ENCODE data around the gene NSUN2.
"Not testable (repeated sequence)": the region's sequence is repeated elsewhere in the genome, so short reads cannot be mapped to it uniquely, and the experiment has no call there.

The NSUN2 gene

GRCh38 chr5:6632888-6633468 lies at the start of gene NSUN2, which contains the start of gene SRD5A1:
Gene NSUN2 (minus strand): TSS chr5:6633044. CDS start chr5:6632979, 65 bp downstream.
Gene SRD5A1 (plus strand): TSS chr5:6633440. CDS start chr5:6633577, 137 bp downstream.
- H3K27me3 ChIP-seq (ENCODE audit: insufficient read depth, low read length), result no peaks in the 10 kb centered on the region

DNA sequence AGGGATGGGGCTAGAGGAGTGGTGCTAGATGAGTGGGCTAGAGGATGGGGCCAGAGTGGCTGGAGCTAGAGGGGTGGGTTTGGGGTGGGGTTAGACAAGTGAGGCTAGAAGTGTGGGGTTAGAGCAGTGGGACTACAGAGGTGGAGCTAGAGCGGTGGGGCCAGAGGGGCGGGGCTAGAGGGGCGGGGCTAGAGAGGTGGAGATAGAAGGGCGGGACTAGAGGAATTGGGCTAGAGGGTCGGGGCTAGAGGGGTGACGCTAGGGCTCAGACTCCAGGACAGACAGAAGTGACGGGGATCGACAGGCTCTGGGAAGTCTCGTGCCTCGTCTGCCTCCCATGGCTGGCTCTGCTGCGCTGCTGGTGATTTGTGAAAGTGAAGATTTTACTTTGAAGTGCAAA lies 49.4 kb upstream of the NSUN2 start:
- Histone ChIP-seq H3K4me1 (ENCODE audit: insufficient read depth, low read length) (no peaks in the 10 kb centered on the region), H3K9ac (ENCODE audit: low read depth, low read length) (no peak overlapping the region), H3K36me3 (ENCODE audit: insufficient read depth, low read depth, low read length) (no peaks in the 10 kb centered on the region), H3K4me3 (ENCODE audit: low read length) (no peak overlapping the region), H3K9me3 (ENCODE audit: insufficient read depth, low read depth, low read length) (no peaks in the 10 kb centered on the region), H3K27ac (ENCODE audit: low read length) (no peak overlapping the region), H3K27me3 (ENCODE audit: insufficient read depth, low read length) (peaks cover 21% of the 10 kb centered on the region)

More at GRCh38 chr5:6632888-6633468, at the start of gene NSUN2, which contains the start of gene SRD5A1:
- peaks cover 8% of the 10 kb centered on the region for H3K4me1 ChIP-seq (ENCODE audit: insufficient read depth, low read length)
- peaks cover 38% of the 10 kb centered on the region for H3K36me3 ChIP-seq (ENCODE audit: insufficient read depth, low read depth, low read length)
- no peaks in the 10 kb centered on the region for H3K9me3 ChIP-seq (ENCODE audit: insufficient read depth, low read depth, low read length)
- H3K27ac ChIP-seq (ENCODE audit: low read length), result peak within 1 kb of the TSS; percentile 64
- peak within 1 kb of the TSS; percentile 91 for H3K9ac ChIP-seq (ENCODE audit: low read depth, low read length)
- H3K4me3 ChIP-seq (ENCODE audit: low read length), result peak within 1 kb of the TSS; percentile 91

DNA sequence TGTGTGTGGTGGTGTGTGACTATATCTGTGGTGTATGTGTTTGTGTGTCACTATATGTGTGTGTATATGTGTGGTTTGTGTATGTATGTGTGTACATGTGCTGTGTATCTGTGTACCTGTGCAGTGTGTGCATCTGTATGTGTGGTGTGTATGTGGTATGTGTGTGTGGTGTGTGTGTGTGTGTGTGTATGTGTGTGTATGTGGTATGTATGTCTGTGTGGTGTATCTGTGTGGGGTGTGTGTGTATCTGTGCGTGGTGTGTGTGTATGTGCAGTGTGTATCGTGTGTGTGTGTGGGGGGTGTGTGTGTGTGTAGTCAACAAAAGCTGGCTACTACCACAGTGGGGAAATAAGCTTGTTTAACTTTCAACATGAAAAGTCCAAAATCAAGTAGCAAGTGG lies 48.8 kb upstream of the NSUN2 start:
- Histone ChIP-seq H3K36me3 (ENCODE audit: insufficient read depth, low read depth, low read length) (no peaks in the 10 kb centered on the region), H3K4me3 (ENCODE audit: low read length) (no peak overlapping the region), H3K27me3 (ENCODE audit: insufficient read depth, low read length) (peaks cover 20% of the 10 kb centered on the region; the same call in 1 of the 2 replicates), H3K9me3 (ENCODE audit: insufficient read depth, low read depth, low read length) (peaks cover under 1% of the 10 kb centered on the region; the same call in 1 of the 2 replicates), H3K4me1 (ENCODE audit: insufficient read depth, low read length) (no peaks in the 10 kb centered on the region), H3K9ac (ENCODE audit: low read depth, low read length) (no peak overlapping the region), H3K27ac (ENCODE audit: low read length) (no peak overlapping the region)

DNA sequence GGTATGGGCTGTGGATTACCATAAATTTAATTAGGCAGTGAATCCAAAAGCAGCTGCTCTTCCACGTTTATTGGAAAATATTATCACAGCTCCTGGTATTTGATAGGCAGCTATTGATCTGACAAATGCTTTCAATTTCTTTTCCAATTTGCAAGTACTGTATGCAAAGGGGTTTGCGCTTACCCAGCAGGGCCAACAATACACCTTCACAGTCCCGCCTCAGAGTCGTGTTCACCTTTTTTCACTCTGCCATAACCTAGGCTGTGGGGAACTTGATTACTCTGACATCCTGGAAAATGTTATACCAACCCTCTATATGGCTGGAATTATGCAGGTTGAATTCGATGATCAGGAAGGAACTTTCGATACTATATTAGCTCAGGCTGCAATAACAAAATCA lies 48.1 kb upstream of the NSUN2 start:
- Histone ChIP-seq H3K9ac (ENCODE audit: low read depth, low read length) (no peak overlapping the region), H3K4me3 (ENCODE audit: low read length) (no peak overlapping the region)

DNA sequence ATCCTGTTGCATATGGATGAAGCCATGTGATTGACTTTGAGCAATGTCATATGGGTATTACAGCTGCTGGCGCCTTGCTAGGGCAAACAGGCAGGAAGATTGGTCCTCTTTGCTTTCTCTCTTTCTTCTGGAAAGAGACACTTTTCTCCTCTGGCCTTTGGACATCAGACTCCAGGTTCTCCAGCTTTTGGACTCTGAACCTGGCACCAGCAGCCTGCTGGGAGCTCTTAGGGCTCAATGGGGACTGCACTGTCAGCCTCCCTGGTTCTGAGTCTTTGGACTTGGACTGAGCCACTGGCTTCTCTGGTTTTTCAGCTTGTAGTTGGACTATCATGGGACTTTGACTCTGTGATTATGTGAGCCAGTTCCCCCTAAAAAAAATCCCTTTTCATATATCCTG lies 45.5 kb upstream of the NSUN2 start:
- Histone ChIP-seq H3K27me3 (ENCODE audit: insufficient read depth, low read length) (no peaks in the 10 kb centered on the region), H3K27ac (ENCODE audit: low read length) (no peak overlapping the region), H3K9ac (ENCODE audit: low read depth, low read length) (no peak overlapping the region), H3K36me3 (ENCODE audit: insufficient read depth, low read depth, low read length) (peaks cover 4% of the 10 kb centered on the region; the same call in 1 of the 2 replicates), H3K9me3 (ENCODE audit: insufficient read depth, low read depth, low read length) (peaks cover 8% of the 10 kb centered on the region), H3K4me1 (ENCODE audit: insufficient read depth, low read length) (no peaks in the 10 kb centered on the region), H3K4me3 (ENCODE audit: low read length) (no peak overlapping the region)

More for the DNA sequence above, 48.1 kb upstream of the NSUN2 start:
- Histone ChIP-seq H3K4me1 (ENCODE audit: insufficient read depth, low read length) (no peaks in the 10 kb centered on the region), H3K27ac (ENCODE audit: low read length) (no peak overlapping the region), H3K27me3 (ENCODE audit: insufficient read depth, low read length) (peaks cover 15% of the 10 kb centered on the region; the same call in 1 of the 2 replicates), H3K9me3 (ENCODE audit: insufficient read depth, low read depth, low read length) (peaks cover 4% of the 10 kb centered on the region; the same call in 1 of the 2 replicates), H3K36me3 (ENCODE audit: insufficient read depth, low read depth, low read length) (no peaks in the 10 kb centered on the region)

DNA sequence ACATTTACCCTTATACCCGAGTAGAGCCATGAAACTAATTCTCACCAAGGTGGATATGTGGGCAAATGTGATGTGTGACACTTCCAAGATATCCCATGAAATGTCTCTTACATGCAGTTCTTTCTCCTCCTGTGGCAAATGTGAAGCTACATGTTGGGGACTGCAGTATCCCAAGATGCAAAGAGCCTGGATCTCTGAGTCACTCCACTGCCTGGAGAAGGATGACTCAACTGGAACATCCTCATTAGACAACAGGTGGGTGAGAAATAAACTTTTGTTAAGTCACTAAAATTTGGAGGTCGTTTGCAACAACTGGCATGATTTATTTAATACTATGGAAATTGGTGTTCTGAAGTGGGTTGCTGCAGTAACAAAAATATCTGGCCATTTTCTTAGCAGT lies 43.9 kb upstream of the NSUN2 start:
- H3K4me3 ChIP-seq (ENCODE audit: low read length), result no peak overlapping the region
- peaks cover 11% of the 10 kb centered on the region; the same call in 1 of the 2 replicates for H3K36me3 ChIP-seq (ENCODE audit: insufficient read depth, low read depth, low read length)
- no peak overlapping the region for H3K9ac ChIP-seq (ENCODE audit: low read depth, low read length)
- H3K27ac ChIP-seq (ENCODE audit: low read length), result no peak overlapping the region
- H3K9me3 ChIP-seq (ENCODE audit: insufficient read depth, low read depth, low read length), result peaks cover 14% of the 10 kb centered on the region
- no peaks in the 10 kb centered on the region for H3K27me3 ChIP-seq (ENCODE audit: insufficient read depth, low read length)
- H3K4me1 ChIP-seq (ENCODE audit: insufficient read depth, low read length), result no peaks in the 10 kb centered on the region

GRCh38 chr5:6675784-6676491 lies 43.1 kb upstream of the NSUN2 start:
- H3K4me3 ChIP-seq (ENCODE audit: low read length), result no peak overlapping the region
- no peaks in the 10 kb centered on the region for H3K4me1 ChIP-seq (ENCODE audit: insufficient read depth, low read length)
- no peaks in the 10 kb centered on the region for H3K27me3 ChIP-seq (ENCODE audit: insufficient read depth, low read length)
- H3K27ac ChIP-seq (ENCODE audit: low read length), result no peak overlapping the region
- H3K9me3 ChIP-seq (ENCODE audit: insufficient read depth, low read depth, low read length), result peaks cover 14% of the 10 kb centered on the region
- peaks cover 11% of the 10 kb centered on the region; the same call in 1 of the 2 replicates for H3K36me3 ChIP-seq (ENCODE audit: insufficient read depth, low read depth, low read length)
- no peak overlapping the region for H3K9ac ChIP-seq (ENCODE audit: low read depth, low read length)

DNA sequence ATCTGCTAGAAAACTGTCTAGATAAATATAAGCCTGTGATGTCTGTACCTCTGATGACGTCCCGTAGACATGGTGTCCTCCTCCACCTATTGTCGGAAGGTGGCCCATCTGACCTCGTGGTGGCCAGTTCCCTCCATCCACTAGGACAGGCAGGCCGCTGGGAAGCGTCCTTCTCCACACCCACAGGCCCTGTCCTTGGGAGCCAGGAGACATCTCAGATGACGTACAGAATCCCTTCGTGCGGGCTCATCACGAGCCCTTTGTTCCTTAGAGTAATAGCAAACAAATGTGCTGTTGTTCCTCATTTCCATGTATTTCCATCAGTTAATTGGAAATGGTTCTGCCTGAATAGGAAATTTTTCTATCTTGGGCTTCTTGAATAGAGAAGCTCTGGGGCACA lies 42.0 kb upstream of the NSUN2 start:
- Histone ChIP-seq H3K4me1 (ENCODE audit: insufficient read depth, low read length) (no peaks in the 10 kb centered on the region), H3K27ac (ENCODE audit: low read length) (no peak overlapping the region), H3K4me3 (ENCODE audit: low read length) (no peak overlapping the region), H3K36me3 (ENCODE audit: insufficient read depth, low read depth, low read length) (peaks cover 16% of the 10 kb centered on the region; the same call in 1 of the 2 replicates), H3K9me3 (ENCODE audit: insufficient read depth, low read depth, low read length) (peaks cover 14% of the 10 kb centered on the region), H3K27me3 (ENCODE audit: insufficient read depth, low read length) (no peaks in the 10 kb centered on the region), H3K9ac (ENCODE audit: low read depth, low read length) (no peak overlapping the region)

GRCh38 chr5:6674421-6674820 lies 41.6 kb upstream of the NSUN2 start:
- H3K9me3 ChIP-seq (ENCODE audit: insufficient read depth, low read depth, low read length), result peaks cover 14% of the 10 kb centered on the region
- no peaks in the 10 kb centered on the region for H3K4me1 ChIP-seq (ENCODE audit: insufficient read depth, low read length)
- no peaks in the 10 kb centered on the region for H3K27me3 ChIP-seq (ENCODE audit: insufficient read depth, low read length)
- H3K9ac ChIP-seq (ENCODE audit: low read depth, low read length), result no peak overlapping the region
- H3K36me3 ChIP-seq (ENCODE audit: insufficient read depth, low read depth, low read length), result peaks cover 19% of the 10 kb centered on the region; the same call in 1 of the 2 replicates
- H3K4me3 ChIP-seq (ENCODE audit: low read length), result no peak overlapping the region
- no peak overlapping the region for H3K27ac ChIP-seq (ENCODE audit: low read length)

DNA sequence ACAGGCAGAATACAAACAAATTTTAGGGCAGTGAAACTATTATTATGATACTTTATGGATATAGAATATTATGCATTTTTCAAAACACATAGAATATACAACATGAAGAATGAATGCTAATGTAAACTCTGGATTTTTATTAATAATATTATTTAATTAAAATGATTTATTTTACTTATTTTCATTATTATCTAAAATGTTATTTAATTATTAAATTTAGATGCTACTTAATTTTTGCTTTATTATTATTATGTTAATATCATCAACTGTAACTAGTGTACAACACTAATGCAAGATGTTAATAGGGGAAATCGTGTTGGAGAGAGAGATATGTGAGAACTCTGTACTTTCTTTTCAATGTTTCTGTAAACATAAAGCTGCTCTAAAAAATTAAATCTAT lies 41.1 kb upstream of the NSUN2 start:
- H3K4me3 ChIP-seq (ENCODE audit: low read length), result no peak overlapping the region

GRCh38 chr5:6673031-6673430 lies 40.2 kb upstream of the NSUN2 start:
- Histone ChIP-seq H3K27me3 (ENCODE audit: insufficient read depth, low read length) (no peaks in the 10 kb centered on the region), H3K4me3 (ENCODE audit: low read length) (no peak overlapping the region), H3K9me3 (ENCODE audit: insufficient read depth, low read depth, low read length) (peaks cover 14% of the 10 kb centered on the region), H3K4me1 (ENCODE audit: insufficient read depth, low read length) (no peaks in the 10 kb centered on the region), H3K9ac (ENCODE audit: low read depth, low read length) (no peak overlapping the region), H3K27ac (ENCODE audit: low read length) (no peak overlapping the region), H3K36me3 (ENCODE audit: insufficient read depth, low read depth, low read length) (peaks cover 19% of the 10 kb centered on the region; the same call in 1 of the 2 replicates)

More for the DNA sequence above, 41.1 kb upstream of the NSUN2 start:
- no peak overlapping the region for H3K9ac ChIP-seq (ENCODE audit: low read depth, low read length)
- H3K27ac ChIP-seq (ENCODE audit: low read length), result no peak overlapping the region
- no peaks in the 10 kb centered on the region for H3K4me1 ChIP-seq (ENCODE audit: insufficient read depth, low read length)
- H3K36me3 ChIP-seq (ENCODE audit: insufficient read depth, low read depth, low read length), result peaks cover 19% of the 10 kb centered on the region; the same call in 1 of the 2 replicates
- no peaks in the 10 kb centered on the region for H3K27me3 ChIP-seq (ENCODE audit: insufficient read depth, low read length)
- peaks cover 14% of the 10 kb centered on the region for H3K9me3 ChIP-seq (ENCODE audit: insufficient read depth, low read depth, low read length)

DNA sequence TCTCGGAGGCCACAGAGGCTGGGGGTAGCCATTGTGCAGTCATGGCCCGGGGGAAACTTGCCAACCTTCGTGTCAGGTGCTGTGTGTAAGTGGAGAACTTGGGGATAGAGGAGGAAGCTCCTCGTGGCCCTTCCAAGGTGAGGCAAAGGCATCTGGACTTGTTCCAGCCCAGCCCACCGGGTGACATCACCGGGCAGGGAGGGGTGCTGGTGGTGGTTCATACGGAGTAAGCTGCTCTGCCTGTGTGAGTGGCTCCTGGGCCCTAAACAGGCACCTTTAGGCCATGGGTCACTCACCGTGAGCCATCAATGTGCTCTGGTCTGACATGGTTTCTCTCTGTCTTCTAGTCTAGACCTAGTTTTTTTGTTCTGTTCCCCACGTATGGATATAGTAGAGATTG lies 35.9 kb upstream of the NSUN2 start:
- H3K9ac ChIP-seq (ENCODE audit: low read depth, low read length); H3K27me3 ChIP-seq (ENCODE audit: insufficient read depth, low read length); H3K4me3 ChIP-seq (ENCODE audit: low read length); H3K9me3 ChIP-seq (ENCODE audit: insufficient read depth, low read depth, low read length); H3K4me1 ChIP-seq (ENCODE audit: insufficient read depth, low read length); H3K27ac ChIP-seq (ENCODE audit: low read length): not testable (repeated sequence)
- H3K36me3 ChIP-seq (ENCODE audit: insufficient read depth, low read depth, low read length), result peaks cover 23% of the 10 kb centered on the region; the same call in 1 of the 2 replicates
